GM12864 (cell line): Measurements from ENCODE around the gene MAST4.

ENCODE experiments used
- DNase-seq: peaks from one replicate; pipeline ENCODE4 v3.0.0-alpha.2; 2011; ENCODE audit warnings: low read depth
- H3K4me3 ChIP-seq: 2 replicates; pipeline ENCODE4 v1.5.1; 2011; ENCODE audit warnings: mild to moderate bottlenecking, low read depth, low read length, control low read depth
- TF ChIP-seq, protein P1 (sequence below): IDR thresholded peaks from 2 replicates; pipeline ENCODE4 v1.5.1; 2011; ENCODE audit warnings: low read depth, mild to moderate bottlenecking, moderate library complexity, low read length, control low read depth, inconsistent platforms; ENCODE audit errors: missing control alignments

MAST4 gene

DNA sequence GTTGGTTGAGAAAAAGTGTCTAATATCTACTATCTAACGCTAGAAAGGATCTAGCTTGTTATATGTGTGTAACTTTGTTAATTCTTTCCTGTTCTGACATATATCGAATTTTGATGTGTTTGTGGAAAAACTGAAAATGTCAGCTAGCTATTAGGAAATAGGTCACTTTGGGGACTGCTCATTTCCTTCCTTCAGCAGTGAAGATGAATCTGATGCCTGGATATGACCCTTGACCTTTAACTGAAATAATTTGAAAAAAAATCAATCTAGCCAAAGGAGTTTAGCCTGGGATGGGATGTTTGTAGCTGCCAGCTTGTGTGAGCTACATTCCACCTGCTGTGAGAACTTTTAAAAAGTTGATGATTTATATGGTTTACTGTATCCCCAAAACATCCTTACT is 533.6 kb downstream of the MAST4 start:
- H3K4me3 ChIP-seq: no peak overlapping the region
- TF ChIP-seq, protein P1, sequence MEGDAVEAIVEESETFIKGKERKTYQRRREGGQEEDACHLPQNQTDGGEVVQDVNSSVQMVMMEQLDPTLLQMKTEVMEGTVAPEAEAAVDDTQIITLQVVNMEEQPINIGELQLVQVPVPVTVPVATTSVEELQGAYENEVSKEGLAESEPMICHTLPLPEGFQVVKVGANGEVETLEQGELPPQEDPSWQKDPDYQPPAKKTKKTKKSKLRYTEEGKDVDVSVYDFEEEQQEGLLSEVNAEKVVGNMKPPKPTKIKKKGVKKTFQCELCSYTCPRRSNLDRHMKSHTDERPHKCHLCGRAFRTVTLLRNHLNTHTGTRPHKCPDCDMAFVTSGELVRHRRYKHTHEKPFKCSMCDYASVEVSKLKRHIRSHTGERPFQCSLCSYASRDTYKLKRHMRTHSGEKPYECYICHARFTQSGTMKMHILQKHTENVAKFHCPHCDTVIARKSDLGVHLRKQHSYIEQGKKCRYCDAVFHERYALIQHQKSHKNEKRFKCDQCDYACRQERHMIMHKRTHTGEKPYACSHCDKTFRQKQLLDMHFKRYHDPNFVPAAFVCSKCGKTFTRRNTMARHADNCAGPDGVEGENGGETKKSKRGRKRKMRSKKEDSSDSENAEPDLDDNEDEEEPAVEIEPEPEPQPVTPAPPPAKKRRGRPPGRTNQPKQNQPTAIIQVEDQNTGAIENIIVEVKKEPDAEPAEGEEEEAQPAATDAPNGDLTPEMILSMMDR: no peak
- no peak for DNase-seq

DNA sequence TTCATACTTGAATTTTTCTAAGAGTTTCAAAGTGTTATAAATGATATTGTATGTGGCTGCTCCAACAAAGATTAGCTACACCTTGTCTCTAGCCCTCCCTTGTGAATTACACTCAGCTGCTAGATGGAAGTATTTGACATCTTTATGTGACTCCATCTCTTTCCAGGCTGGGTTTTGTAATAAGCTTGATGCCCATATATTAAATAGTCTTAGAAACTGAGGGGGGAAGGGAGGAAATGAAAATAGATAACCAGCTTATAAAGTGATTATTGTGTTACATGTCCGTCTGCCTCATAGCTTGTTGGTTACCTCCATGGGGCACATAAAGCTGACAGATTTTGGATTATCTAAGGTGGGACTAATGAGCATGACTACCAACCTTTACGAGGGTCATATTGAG is 537.0 kb downstream of the MAST4 start:
- TF ChIP-seq, protein P1: no peak
- no peak for DNase-seq
- no peak overlapping the region for H3K4me3 ChIP-seq

DNA sequence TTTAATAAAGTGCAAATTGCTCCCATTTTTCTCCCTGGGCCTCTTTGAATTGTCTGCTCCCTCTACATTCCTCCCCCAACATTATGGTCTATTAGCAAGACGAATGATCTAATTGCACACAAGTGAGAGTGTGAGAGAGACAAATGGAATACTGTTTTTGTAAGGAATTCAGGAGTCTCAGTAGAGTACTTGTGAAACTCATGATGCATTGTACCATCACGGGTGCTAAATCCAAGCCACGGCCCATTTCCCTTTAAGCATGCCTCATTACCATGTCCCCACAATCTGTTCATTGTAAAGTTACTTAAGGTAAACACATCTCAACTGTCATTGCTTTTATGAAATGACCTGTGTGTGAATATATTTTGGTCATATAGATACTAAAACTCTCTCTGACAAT is 537.6 kb downstream of the MAST4 start:
- H3K4me3 ChIP-seq: no peak overlapping the region
- no peak for DNase-seq
- TF ChIP-seq, protein P1: no peak

DNA sequence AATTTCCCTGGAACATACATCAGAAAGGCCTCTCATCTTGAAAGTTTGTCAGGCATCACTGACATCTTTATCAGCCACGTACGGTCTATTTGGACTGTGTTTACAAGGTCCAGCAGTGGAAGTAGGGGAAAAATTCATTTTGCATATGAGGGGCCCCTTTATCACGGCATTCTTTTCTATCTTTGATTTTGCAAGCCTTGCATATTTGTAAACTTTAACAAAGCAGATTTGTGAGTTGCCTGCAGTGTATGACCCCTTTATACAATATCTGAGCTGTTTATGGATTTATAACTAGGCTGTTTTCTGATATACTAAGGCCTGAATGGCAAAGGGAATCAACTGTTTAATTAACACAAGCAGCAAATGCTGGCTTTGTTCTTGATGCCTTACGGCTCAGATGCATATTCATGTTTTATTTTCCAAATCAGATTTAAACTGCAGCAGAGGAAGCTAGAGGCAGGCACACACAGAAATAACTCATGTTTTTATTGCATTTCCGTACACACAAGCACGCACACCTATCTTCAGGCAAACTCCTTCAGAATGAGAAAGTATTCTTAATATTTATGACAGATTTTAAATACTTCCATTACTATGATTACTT is 539.3 kb downstream of the MAST4 start:
- TF ChIP-seq, protein P1: no peak
- no peak overlapping the region for H3K4me3 ChIP-seq
- no peak for DNase-seq

DNA sequence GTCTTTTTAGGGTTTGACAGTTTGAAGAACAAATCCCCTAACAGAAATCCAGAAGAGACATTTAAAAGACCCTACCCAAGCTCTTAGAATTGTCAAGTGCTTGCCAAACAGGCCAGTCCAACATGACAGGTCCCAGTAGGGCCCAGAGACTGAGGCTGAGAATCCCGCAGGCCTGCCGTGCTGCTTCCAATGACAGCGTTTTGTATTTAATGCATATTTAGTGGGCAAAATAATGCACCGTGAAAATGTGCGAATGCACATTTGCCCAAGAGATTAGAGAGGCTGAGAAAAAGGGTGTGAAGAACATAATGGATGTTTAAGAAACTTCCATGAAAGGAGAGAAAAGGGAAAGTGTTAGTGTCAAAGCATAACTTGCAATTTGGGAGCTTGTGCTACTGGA is 542.8 kb downstream of the MAST4 start:
- DNase-seq: no peak
- H3K4me3 ChIP-seq: no peak overlapping the region
- TF ChIP-seq, protein P1: no peak

DNA sequence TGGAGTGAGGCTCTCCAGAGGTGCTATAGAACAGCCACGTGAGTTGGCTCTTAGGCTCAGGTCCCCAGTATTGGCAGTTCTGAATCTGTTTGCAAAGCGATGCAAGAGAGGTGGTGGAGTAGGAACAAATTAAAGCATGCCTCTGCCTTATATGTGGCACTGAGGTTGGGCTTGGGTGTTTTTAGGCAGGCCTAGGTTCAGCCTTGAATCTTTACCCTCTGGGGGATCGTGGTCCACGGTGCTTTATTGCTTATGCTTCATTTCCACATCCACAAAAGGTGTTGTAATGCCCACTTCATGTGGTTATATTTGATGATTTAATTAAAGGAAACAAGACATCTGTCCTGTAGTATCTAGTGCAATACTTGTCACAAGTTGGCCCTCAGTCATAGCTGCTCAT is 544.2 kb downstream of the MAST4 start:
- no peak for DNase-seq
- TF ChIP-seq, protein P1: no peak

DNA sequence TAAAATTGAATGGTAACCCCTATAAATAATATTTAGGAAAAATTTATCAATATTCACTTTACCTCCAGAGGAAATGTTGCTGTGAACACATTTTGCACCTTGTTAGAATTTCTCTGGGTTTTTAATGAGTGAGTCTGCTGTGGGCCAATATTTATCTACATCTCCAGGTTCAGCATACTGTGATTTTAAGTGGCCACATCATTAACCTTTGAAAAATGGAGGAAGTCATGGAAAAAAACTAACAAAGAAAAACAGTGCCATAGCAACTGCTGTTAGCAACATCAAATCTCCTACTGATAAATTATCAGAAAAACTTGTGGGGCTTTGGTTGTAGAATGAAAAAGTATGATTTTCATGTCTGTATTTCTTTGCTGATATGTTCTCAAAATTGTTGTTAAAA is 545.5 kb downstream of the MAST4 start:
- no peak for DNase-seq
- no peak overlapping the region for H3K4me3 ChIP-seq
- TF ChIP-seq, protein P1: no peak

More for the DNA sequence above, 544.2 kb downstream of the MAST4 start:
- H3K4me3 ChIP-seq: no peak overlapping the region
